GM12878 (cell line): ENCODE data around the gene PDE10A. TPM values are rescaled to one million over a fixed set of nuclear protein-coding genes. Genes with fewer than 3 reads are reported as not detected.

Experiments
- ATAC-seq: fragments of 200-7000 bp; cut with Tn5 transposase; 3 replicates; pipeline ENCODE4 v1.9.1; 2020; ENCODE audit warnings: mild to moderate bottlenecking, moderate library complexity
- BruUV-seq: library from RNA; stranded (reverse); fragments of 400-500 nt; replicated peaks from 2 replicates; lab custom pipeline; 2021; lab: Mats Ljungman, UMichigan
- CTCF ChIA-PET: fragments of 300-600 bp; sonication (Branson Sonifier 250); formaldehyde crosslinking; extraction: SDS; loops from one replicate; lab custom pipeline; 2021; ENCODE audit warnings: inconsistent platforms; lab: Yijun Ruan, JAX
- POLR2A ChIA-PET: fragments of 350-600 bp; formaldehyde crosslinking; extraction: SDS; loops from one replicate; lab custom pipeline; 2021; ENCODE audit warnings: inconsistent platforms; lab: Charles Lee
- RAD21 ChIA-PET: fragments of 300-600 bp; sonication (Branson Sonifier 250); formaldehyde crosslinking; loops from one replicate; lab custom pipeline; 2023; ENCODE audit warnings: antibody characterized with exemption; ENCODE audit not compliant: unreplicated experiment; lab: Charles Lee
- SMC1A ChIA-PET: fragments of 300-600 bp; sonication (Branson Sonifier 250); formaldehyde crosslinking; loops from one replicate; lab custom pipeline; 2023; ENCODE audit not compliant: unreplicated experiment, uncharacterized antibody; lab: Charles Lee
- DNase-seq: peaks from one replicate; pipeline ENCODE4 v3.0.0-alpha.2; 2011; ENCODE audit warnings: low read depth, low spot score
- FAIRE-seq: peaks from 3 replicates; lab custom pipeline; 2011; peaks lifted over from hg19 to GRCh38; lab: Jason Lieb, UNC
- H2AFZ ChIP-seq: 2 replicates; pipeline ENCODE4 v1.6.0; 2011; ENCODE audit warnings: low read depth, low read length, control low read depth; ENCODE audit not compliant: control insufficient read depth
- H3K27ac ChIP-seq: 2 replicates; pipeline ENCODE4 v1.5.1; 2011; ENCODE audit warnings: control low read depth; ENCODE audit not compliant: control insufficient read depth, insufficient read depth
- H3K27me3 ChIP-seq, 2 experiments: replicated peaks in 1 of 2; 2 replicates each; pipeline versions ENCODE4 v1.6.0 to v1.6.1; 2011; ENCODE audit warnings: low read length in 1 of 2; ENCODE audit not compliant: control insufficient read depth in 2 of 2, insufficient read depth in 2 of 2
- H3K36me3 ChIP-seq, 2 experiments: 2 replicates each; pipeline ENCODE4 v1.5.1; 2011; ENCODE audit warnings: low read length in 1 of 2; ENCODE audit not compliant: control insufficient read depth in 2 of 2, insufficient read depth in 2 of 2
- H3K4me1 ChIP-seq: 2 replicates; pipeline ENCODE4 v1.6.1; 2011; ENCODE audit warnings: mild to moderate bottlenecking, low read length, moderate library complexity, mixed read lengths; ENCODE audit not compliant: control insufficient read depth, insufficient read depth
- H3K4me2 ChIP-seq: 2 replicates; pipeline ENCODE4 v1.6.0; 2011; ENCODE audit warnings: control low read depth; ENCODE audit not compliant: control insufficient read depth, insufficient read depth
- H3K4me3 ChIP-seq: fragments of 200-600 bp; sonication (generic); 2 replicates; pipeline ENCODE4 v1.5.1; 2016
- H3K79me2 ChIP-seq: 2 replicates; pipeline ENCODE4 v1.6.0; 2011; ENCODE audit warnings: low read length; ENCODE audit not compliant: control insufficient read depth, insufficient read depth
- H3K9ac ChIP-seq: 2 replicates; pipeline ENCODE4 v1.8.0; 2011; ENCODE audit warnings: low read length, control low read depth, mixed read lengths; ENCODE audit not compliant: control insufficient read depth, insufficient read depth
- H3K9me3 ChIP-seq: replicated peaks from 3 replicates; pipeline ENCODE4 v1.5.1; 2011; ENCODE audit warnings: mild to moderate bottlenecking, low read length; ENCODE audit not compliant: control insufficient read depth, insufficient read depth
- H4K20me1 ChIP-seq: 2 replicates; pipeline ENCODE4 v1.6.0; 2011; ENCODE audit not compliant: control insufficient read depth, insufficient read depth
- BCL3 ChIP-seq: IDR thresholded peaks from 2 replicates; pipeline ENCODE4 v1.6.1; 2011; ENCODE audit warnings: borderline replicate concordance, low read depth, mild to moderate bottlenecking, moderate library complexity, low read length; ENCODE audit not compliant: insufficient read depth, poor library complexity, severe bottlenecking
- CBX5 ChIP-seq: sonication (generic); IDR thresholded peaks from 2 replicates; pipeline ENCODE4 v1.6.1; 2016; ENCODE audit warnings: low read depth, moderate library complexity, mild to moderate bottlenecking, inconsistent platforms
- CREB1 ChIP-seq: IDR thresholded peaks from 2 replicates; pipeline ENCODE4 v1.6.1; 2012; ENCODE audit warnings: low read depth, mild to moderate bottlenecking, inconsistent platforms
- GATAD2B ChIP-seq: fragments of 450-650 bp; conservative IDR thresholded peaks from 2 replicates; pipeline ENCODE4 v1.6.1; 2017; ENCODE audit warnings: low read depth, mild to moderate bottlenecking, moderate library complexity
- HDAC2 ChIP-seq: fragments of 200-600 bp; sonication (generic); IDR thresholded peaks from 2 replicates; pipeline ENCODE4 v1.6.1; 2017
- KAT2A ChIP-seq: conservative IDR thresholded peaks from 2 replicates; pipeline ENCODE4 v1.6.1; 2011; ENCODE audit warnings: low read depth, low read length; ENCODE audit not compliant: control insufficient read depth
- MEF2B ChIP-seq: fragments of 450-650 bp; IDR thresholded peaks from 2 replicates; pipeline ENCODE4 v1.6.1; 2018; ENCODE audit warnings: mild to moderate bottlenecking, moderate library complexity; ENCODE audit not compliant: partially characterized antibody, poor library complexity, severe bottlenecking
- MTA3 ChIP-seq: IDR thresholded peaks from 2 replicates; pipeline ENCODE4 v1.6.1; 2012; ENCODE audit warnings: low read length, inconsistent platforms, borderline replicate concordance
- NR2C1 ChIP-seq: fragments of 450-650 bp; IDR thresholded peaks from 2 replicates; pipeline ENCODE4 v1.6.1; 2017; ENCODE audit warnings: antibody characterized with exemption, mild to moderate bottlenecking, moderate library complexity
- POLR2AphosphoS2 ChIP-seq: IDR thresholded peaks from 2 replicates; pipeline ENCODE4 v1.6.1; 2011; ENCODE audit warnings: low read depth, mild to moderate bottlenecking, low read length, improper control_type of control experiment, moderate library complexity
- RB1 ChIP-seq: fragments of 450-650 bp; formaldehyde crosslinking; IDR thresholded peaks from 2 replicates; pipeline ENCODE4 v1.6.1; 2017; ENCODE audit warnings: mild to moderate bottlenecking, borderline replicate concordance
- RUNX3 ChIP-seq: IDR thresholded peaks from 2 replicates; pipeline ENCODE4 v1.6.1; 2012; ENCODE audit warnings: low read length, inconsistent platforms
- STAT1 ChIP-seq: fragments of 450-650 bp; conservative IDR thresholded peaks from 2 replicates; pipeline ENCODE4 v1.6.1; 2014; ENCODE audit warnings: antibody characterized with exemption, mild to moderate bottlenecking
- WRNIP1 ChIP-seq: IDR thresholded peaks from 2 replicates; pipeline ENCODE4 v1.6.1; 2011; ENCODE audit warnings: low read depth, low read length, improper control_type of control experiment, borderline replicate concordance
- ZNF207 ChIP-seq: fragments of 450-650 bp; IDR thresholded peaks from 2 replicates; pipeline ENCODE4 v1.6.1; 2014; ENCODE audit warnings: antibody characterized with exemption, mild to moderate bottlenecking, borderline replicate concordance
- WGBS: methylation state at CpG from one replicate; pipeline ENCODE4 v1.1.6; 2016; ENCODE audit warnings: low lambda C conversion rate; ENCODE audit not compliant: insufficient replicate concordance, insufficient coverage; ENCODE audit errors: missing lambda C conversion rate; 5-methylcytosine and 5-hydroxymethylcytosine counted together
- in situ Hi-C: fragments of 300-500 bp; cut with MboI; formaldehyde crosslinking; loops from 9 replicates; pipeline ENCODE4 v1.14.3; 2018; ENCODE audit warnings: mixed read lengths
- intact Hi-C: fragments of 100-400 bp; cut with micrococcal nuclease; formaldehyde crosslinking; loops from one replicate; pipeline ENCODE4 v1.14.2; 2022; ENCODE audit not compliant: unreplicated experiment
- polyA plus RNA-seq, 11 experiments: library from polyadenylated mRNA; depleted of rRNA in 4 of 11; unstranded in 6 of 11; stranded (reverse) in 5 of 11; fragments of >200 nt; fragmentation: Nextera tagmentation in 4 of 11; fragmentation: Illumina TruSeq in 1 of 11; extraction: Ambion mirVana in 4 of 11; extraction: Trizol in 1 of 11; gene quantifications; 1 replicate in 1 of 11; 2 replicates in 10 of 11; pipeline versions ENCODE4 v1.2.1 to v1.2.3, GENCODE V29; 2011 to 2016; ENCODE audit warnings: inconsistent platforms in 2 of 11, missing spikeins in 2 of 11, low read depth in 1 of 11
- total RNA-seq, 4 experiments: library from RNA; depleted of rRNA in 3 of 4; stranded (reverse); fragments of >200 nt in 3 of 4; fragmentation: Illumina TruSeq in 1 of 4; extraction: Trizol in 1 of 4; gene quantifications; 2 replicates each; pipeline versions ENCODE4 v1.2.1 to v1.2.3, GENCODE V29; 2013 to 2021
- TF ChIP-seq, protein P1 (sequence below): fragments of 450-650 bp; IDR thresholded peaks from 2 replicates; pipeline ENCODE4 v1.6.1; 2017; ENCODE audit warnings: borderline replicate concordance

PDE10A gene
- total and polyA plus RNA-seq, 10 of the 15 experiments (the other 5 are each of a cell fraction or from before 2014, with no cell fraction given) = under 0.01 to 1.3 (median 0.03) TPM; not detected in 2

DNA sequence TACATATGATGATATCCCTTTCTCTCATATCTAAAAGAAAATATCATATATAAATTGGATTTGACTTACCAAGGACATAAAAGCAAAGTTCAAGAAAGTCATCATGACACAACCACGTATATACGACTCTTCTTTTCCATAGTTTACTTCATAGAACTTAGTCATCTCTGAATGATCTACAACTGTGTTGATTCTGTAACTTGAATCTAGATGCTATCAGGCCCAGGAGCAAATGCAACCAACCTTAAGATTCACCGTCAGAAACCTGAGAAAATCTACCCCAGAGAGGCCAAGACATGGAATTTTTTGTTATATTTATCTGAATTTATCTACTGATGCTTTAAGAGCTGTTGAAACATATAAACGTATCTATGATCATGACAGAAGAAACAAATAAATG, 165.6 kb downstream of the PDE10A start:
- ChIA-PET RAD21 (no interaction called here), POLR2A (no interaction called here), SMC1A (no interaction called here), CTCF (no interaction called here)
- no peaks in the 10 kb centered on the region for H3K4me1 ChIP-seq
- ATAC-seq = no peak
- no peak overlapping the region for H3K4me2 ChIP-seq
- H3K27ac ChIP-seq = no peak overlapping the region
- FAIRE-seq = peak; percentile 13
- no peaks in the 10 kb centered on the region for H3K9me3 ChIP-seq
- in situ Hi-C loops = no loop called here
- BruUV-seq = no TSS peak
- H2AFZ ChIP-seq = no peak overlapping the region
- H3K27me3 ChIP-seq = no peaks in the 10 kb centered on the region
- no peak for TF ChIP-seq CREB1
- no peak for TF ChIP-seq WRNIP1
- no peak for TF ChIP-seq MEF2B
- TF ChIP-seq MTA3 = no peak
- TF ChIP-seq HDAC2 = no peak
- TF ChIP-seq KAT2A = no peak
- TF ChIP-seq CBX5 = no peak
- no peak for TF ChIP-seq NR2C1
- no peak for TF ChIP-seq STAT1
- WGBS = 62% methylated on average over 4 of the region's 4 CpGs
- no peak overlapping the region for H3K9ac ChIP-seq
- H4K20me1 ChIP-seq = no peaks in the 10 kb centered on the region
- intact Hi-C loops = no loop called here
- no peaks in the 10 kb centered on the region for H3K36me3 ChIP-seq
- H3K4me3 ChIP-seq = no peak overlapping the region
- no peaks in the 10 kb centered on the region for H3K79me2 ChIP-seq
- no peak for DNase-seq

GRCh38 chr6:165488624-165489295, 174.3 kb downstream of the PDE10A start:
- Histone ChIP-seq H4K20me1 (no peaks in the 10 kb centered on the region), H3K27ac (no peak overlapping the region), H2AFZ (no peak overlapping the region), H3K4me3 (no peak overlapping the region), H3K79me2 (no peaks in the 10 kb centered on the region), H3K4me1 (no peaks in the 10 kb centered on the region), H3K27me3 (no peaks in the 10 kb centered on the region), H3K9ac (no peak overlapping the region), H3K9me3 (no peaks in the 10 kb centered on the region), H3K4me2 (no peak overlapping the region), H3K36me3 (no peaks in the 10 kb centered on the region)
- intact Hi-C loops = no loop called here
- RAD21 ChIA-PET = no interaction called here
- POLR2A ChIA-PET = no interaction called here
- DNase-seq = no peak
- no TSS peak for BruUV-seq
- CTCF ChIA-PET = no interaction called here
- WGBS = 18% methylated on average over 9 of the region's 9 CpGs
- no peak for FAIRE-seq
- ATAC-seq = no peak
- in situ Hi-C loops = no loop called here
- SMC1A ChIA-PET = interaction anchor here (2.3 kb wide), 1 partner anchor 10 kb away, joined by 5 read pairs; no protein-coding TSS in a partner anchor
- TF ChIP-seq POLR2AphosphoS2 (no peak), BCL3 (no peak), RB1 (no peak), RUNX3 (no peak), GATAD2B (no peak), ZNF207 (no peak), MTA3 (no peak)
- TF ChIP-seq, protein P1, sequence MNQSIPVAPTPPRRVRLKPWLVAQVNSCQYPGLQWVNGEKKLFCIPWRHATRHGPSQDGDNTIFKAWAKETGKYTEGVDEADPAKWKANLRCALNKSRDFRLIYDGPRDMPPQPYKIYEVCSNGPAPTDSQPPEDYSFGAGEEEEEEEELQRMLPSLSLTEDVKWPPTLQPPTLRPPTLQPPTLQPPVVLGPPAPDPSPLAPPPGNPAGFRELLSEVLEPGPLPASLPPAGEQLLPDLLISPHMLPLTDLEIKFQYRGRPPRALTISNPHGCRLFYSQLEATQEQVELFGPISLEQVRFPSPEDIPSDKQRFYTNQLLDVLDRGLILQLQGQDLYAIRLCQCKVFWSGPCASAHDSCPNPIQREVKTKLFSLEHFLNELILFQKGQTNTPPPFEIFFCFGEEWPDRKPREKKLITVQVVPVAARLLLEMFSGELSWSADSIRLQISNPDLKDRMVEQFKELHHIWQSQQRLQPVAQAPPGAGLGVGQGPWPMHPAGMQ = no peak
